ENCODE results near the gene UCHL5. TPM values are rescaled to one million over a fixed set of nuclear protein-coding genes. Genes with fewer than 3 reads are reported as not detected.
"Not testable (repeated sequence)": the region's sequence is repeated elsewhere in the genome, so short reads cannot be mapped to it uniquely, and the experiment has no call there.

UCHL5 gene
- polyA plus RNA-seq, 1 experiment: 9.4 TPM

DNA sequence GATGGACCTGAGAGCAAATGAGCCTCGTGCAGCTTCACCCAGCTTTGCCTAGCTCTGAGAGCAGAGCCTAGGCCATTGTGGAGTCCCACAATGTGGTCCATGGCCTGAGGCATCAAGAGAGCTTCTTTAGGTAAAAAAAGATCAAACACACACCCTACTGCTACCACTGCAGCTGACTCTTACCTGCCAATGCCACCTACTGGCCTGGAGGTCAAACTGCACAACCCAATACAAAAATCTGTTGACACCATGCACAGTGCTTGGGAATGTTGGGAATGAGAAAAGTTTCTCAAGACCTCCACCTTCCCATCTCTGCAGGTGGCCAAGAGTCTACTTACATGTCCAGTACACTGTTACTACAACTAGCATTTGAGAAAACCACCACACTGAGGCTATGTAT is 60.6 kb downstream of the UCHL5 start:
- H3K36me3 ChIP-seq (ENCODE audit: control insufficient read depth, insufficient read depth, low read length): no peaks in the 10 kb centered on the region
- POLR2A ChIA-PET: no interaction called here
- CTCF ChIA-PET: interaction anchor here (0.9 to 1.2 kb wide), 3 partner anchors 14 to 21 kb away, joined by 4 to 6 read pairs (median 4); no protein-coding TSS in a partner anchor
- TF ChIP-seq, protein P1, sequence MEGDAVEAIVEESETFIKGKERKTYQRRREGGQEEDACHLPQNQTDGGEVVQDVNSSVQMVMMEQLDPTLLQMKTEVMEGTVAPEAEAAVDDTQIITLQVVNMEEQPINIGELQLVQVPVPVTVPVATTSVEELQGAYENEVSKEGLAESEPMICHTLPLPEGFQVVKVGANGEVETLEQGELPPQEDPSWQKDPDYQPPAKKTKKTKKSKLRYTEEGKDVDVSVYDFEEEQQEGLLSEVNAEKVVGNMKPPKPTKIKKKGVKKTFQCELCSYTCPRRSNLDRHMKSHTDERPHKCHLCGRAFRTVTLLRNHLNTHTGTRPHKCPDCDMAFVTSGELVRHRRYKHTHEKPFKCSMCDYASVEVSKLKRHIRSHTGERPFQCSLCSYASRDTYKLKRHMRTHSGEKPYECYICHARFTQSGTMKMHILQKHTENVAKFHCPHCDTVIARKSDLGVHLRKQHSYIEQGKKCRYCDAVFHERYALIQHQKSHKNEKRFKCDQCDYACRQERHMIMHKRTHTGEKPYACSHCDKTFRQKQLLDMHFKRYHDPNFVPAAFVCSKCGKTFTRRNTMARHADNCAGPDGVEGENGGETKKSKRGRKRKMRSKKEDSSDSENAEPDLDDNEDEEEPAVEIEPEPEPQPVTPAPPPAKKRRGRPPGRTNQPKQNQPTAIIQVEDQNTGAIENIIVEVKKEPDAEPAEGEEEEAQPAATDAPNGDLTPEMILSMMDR (IDR thresholded peaks at IDR 0.05; ENCODE audit: insufficient read depth, low read depth, low read length): 0 out of 2 replicates have a peak, but pooled peaks have one; percentile 13
- H3K27me3 ChIP-seq (ENCODE audit: control insufficient read depth, insufficient read depth, low read length): no peaks in the 10 kb centered on the region
- DNase-seq (ENCODE audit: low read depth): no peak
- H3K4me3 ChIP-seq (ENCODE audit: low read depth, low read length): no peak overlapping the region

DNA sequence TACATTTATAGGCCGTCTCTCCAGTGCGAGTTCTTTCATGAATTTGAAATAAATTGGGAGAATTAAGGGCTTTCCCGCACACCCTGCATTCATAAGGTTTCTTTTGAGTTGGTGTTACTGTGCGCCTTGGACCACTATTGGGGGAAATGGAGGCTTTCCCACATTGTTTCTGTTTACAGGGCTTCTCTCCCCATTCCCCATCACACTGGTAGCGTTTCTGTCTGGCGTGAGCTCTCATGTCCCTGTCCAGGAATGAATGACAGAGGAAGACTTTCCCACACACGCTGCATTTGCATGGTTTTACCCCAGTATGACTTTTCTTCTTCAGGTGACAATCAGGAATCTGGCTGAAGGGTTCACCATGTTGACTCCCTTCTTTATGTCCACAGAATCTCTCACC is 65.0 kb downstream of the UCHL5 start:
- Histone ChIP-seq H3K36me3 (ENCODE audit: control insufficient read depth, insufficient read depth, low read length) (no peaks in the 10 kb centered on the region), H3K4me3 (ENCODE audit: low read depth, low read length) (no peak overlapping the region), H3K27me3 (ENCODE audit: control insufficient read depth, insufficient read depth, low read length) (no peaks in the 10 kb centered on the region)
- DNase-seq (ENCODE audit: low read depth): no peak
- TF ChIP-seq, protein P1 (IDR thresholded peaks at IDR 0.05; ENCODE audit: insufficient read depth, low read depth, low read length): no peak
- CTCF ChIA-PET: interaction anchor here (0.7 kb wide), 1 partner anchor 107 kb away, joined by 3 read pairs; no protein-coding TSS in a partner anchor
- POLR2A ChIA-PET: no interaction called here

DNA sequence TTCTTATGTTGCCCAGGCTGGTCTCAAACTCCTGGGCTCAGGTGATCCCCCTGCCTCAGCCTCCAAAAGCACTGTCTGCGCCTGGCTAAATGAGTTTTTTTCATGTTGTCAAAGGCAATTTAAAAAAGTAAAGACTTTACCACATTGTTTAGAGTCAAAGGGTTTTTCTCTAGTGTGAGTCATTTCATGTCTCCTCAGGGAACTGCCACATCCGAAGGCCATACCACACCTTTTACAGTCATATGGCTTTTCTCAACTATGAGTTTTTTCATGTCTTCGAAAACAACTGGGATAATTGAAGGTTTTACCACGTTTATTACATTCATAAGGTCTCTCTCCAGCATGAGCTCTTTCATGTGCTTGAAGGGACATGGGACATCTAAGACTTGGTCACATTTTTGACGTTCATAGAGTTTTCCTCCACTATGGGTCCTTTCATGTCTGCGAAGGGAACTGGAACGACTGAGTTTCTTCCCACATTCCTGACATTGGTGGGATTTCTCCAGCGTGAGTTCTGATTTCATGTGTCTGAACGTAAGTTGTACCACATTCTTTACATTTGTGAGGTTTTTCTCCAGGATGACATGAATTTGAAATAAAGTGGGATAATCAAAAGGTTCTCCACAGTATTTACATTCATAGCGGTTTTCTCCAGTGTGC is 65.6 kb downstream of the UCHL5 start:
- no peak for DNase-seq (ENCODE audit: low read depth)
- Histone ChIP-seq H3K4me3 (ENCODE audit: low read depth, low read length) (no peak overlapping the region), H3K36me3 (ENCODE audit: control insufficient read depth, insufficient read depth, low read length) (no peaks in the 10 kb centered on the region), H3K27me3 (ENCODE audit: control insufficient read depth, insufficient read depth, low read length) (no peaks in the 10 kb centered on the region)
- POLR2A ChIA-PET: no interaction called here
- TF ChIP-seq, protein P1 (IDR thresholded peaks at IDR 0.05; ENCODE audit: insufficient read depth, low read depth, low read length): no peak
- CTCF ChIA-PET: interaction anchor here (0.7 kb wide), 1 partner anchor 107 kb away, joined by 3 read pairs; no protein-coding TSS in a partner anchor

DNA sequence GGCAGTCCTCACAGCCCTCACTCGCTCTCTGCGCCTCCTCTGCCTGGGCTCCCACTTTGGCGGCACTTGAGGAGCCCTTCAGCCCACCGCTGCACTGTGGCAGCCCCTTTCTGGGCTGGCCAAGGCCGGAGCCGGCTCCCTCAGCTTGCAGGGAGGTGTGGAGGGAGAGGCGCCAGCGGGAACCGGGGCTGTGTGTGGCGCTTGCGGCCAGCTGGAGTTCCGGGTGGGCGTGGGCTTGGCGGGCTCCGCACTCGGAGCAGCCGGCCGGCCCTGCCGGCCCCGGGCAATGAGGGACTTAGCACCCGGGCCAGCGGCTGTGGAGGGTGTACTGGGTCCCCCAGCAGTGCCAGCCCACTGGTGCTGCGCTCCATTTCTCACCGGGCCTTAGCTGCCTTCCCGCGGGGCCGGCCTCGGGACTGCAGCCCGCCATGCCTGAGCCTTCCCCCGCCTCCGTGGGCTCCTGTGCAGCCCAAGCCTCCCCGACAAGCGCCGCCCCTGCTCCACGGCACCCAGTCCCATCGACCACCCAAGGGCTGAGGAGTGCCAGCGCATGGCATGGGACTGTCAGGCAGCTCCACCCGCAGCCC is 72.3 kb downstream of the UCHL5 start:
- POLR2A ChIA-PET; CTCF ChIA-PET; H3K36me3 ChIP-seq (ENCODE audit: control insufficient read depth, insufficient read depth, low read length); H3K4me3 ChIP-seq (ENCODE audit: low read depth, low read length); H3K27me3 ChIP-seq (ENCODE audit: control insufficient read depth, insufficient read depth, low read length); DNase-seq (ENCODE audit: low read depth): not testable (repeated sequence)

DNA sequence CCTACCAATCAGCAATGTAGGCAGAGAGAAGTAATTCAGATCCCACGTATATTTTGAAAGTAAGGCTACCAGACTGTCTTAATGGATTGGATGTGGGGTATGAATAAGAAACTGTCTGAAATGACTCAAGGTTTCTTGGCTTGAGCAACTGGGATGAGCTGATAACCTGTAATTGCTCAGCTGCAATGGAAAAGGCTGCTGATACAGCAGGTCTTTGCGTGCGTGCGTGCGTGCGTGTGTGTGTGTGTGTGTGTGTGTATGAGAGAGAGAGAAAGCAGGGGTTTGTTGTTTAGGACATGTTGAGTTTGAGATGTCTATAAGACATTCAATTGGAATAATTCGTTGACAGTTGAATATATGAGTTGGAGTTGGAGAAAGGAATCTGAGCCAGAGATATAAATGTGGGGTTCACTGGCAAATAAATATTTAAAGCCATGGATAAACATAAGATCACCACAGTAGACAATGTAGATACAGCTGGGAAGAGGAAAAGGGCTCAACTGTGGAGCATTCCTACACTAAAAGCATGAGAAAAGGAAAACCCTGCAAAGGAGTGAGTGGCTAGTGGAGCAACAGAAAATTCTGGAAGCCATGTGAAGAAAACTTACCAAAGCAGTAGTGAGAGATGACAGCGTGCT is 72.9 kb downstream of the UCHL5 start:
- TF ChIP-seq, protein P1 (IDR thresholded peaks at IDR 0.05; ENCODE audit: insufficient read depth, low read depth, low read length): no peak
- ChIA-PET POLR2A (no interaction called here), CTCF (no interaction called here)
- no peaks in the 10 kb centered on the region for H3K27me3 ChIP-seq (ENCODE audit: control insufficient read depth, insufficient read depth, low read length)
- H3K36me3 ChIP-seq (ENCODE audit: control insufficient read depth, insufficient read depth, low read length): no peaks in the 10 kb centered on the region
- no peak for DNase-seq (ENCODE audit: low read depth)
- no peak overlapping the region for H3K4me3 ChIP-seq (ENCODE audit: low read depth, low read length)

Measured in BJ (cell line).